SK-N-SH treated with all-trans-retinoic acid at 6 μM for 48 hours (cell line): ENCODE results near the gene MTMR3.
"Not testable (repeated sequence)": the region's sequence is repeated elsewhere in the genome, so short reads cannot be mapped to it uniquely, and the experiment has no call there.

ENCODE experiments used
- ATAC-seq: fragments of 200-7000 bp; cut with Tn5 transposase; 3 replicates; pipeline ENCODE4 v1.9.1; 2020; ENCODE audit warnings: mild to moderate bottlenecking, moderate library complexity
- BACH2 ChIP-seq: fragments of 250-450 bp; sonication (Bioruptor Pico); IDR thresholded peaks from 2 replicates; pipeline ENCODE4 v1.9.0; 2021; ENCODE audit warnings: mild to moderate bottlenecking, borderline replicate concordance
- CSDC2 ChIP-seq: fragments of 250-450 bp; sonication (Bioruptor Pico); IDR thresholded peaks from 2 replicates; pipeline ENCODE4 v1.5.0; 2020; ENCODE audit warnings: mild to moderate bottlenecking, moderate library complexity
- ESRRG ChIP-seq: fragments of 250-450 bp; sonication (Bioruptor Pico); IDR thresholded peaks from 2 replicates; pipeline ENCODE4 v1.6.1; 2021; ENCODE audit warnings: mild to moderate bottlenecking
- GLIS3 ChIP-seq: fragments of 250-450 bp; sonication (Bioruptor Pico); IDR thresholded peaks from 2 replicates; pipeline ENCODE4 v1.5.0; 2020; ENCODE audit warnings: mild to moderate bottlenecking, moderate library complexity
- ISL1 ChIP-seq: fragments of 250-450 bp; sonication (Bioruptor Pico); IDR thresholded peaks from 2 replicates; pipeline ENCODE4 v2.1.2; 2022; ENCODE audit warnings: mild to moderate bottlenecking, moderate library complexity
- OSR1 ChIP-seq: fragments of 250-450 bp; sonication (Bioruptor Pico); IDR thresholded peaks from 2 replicates; pipeline ENCODE4 v1.8.0; 2022; ENCODE audit warnings: moderate library complexity, mild to moderate bottlenecking, inconsistent platforms
- PPARA ChIP-seq: fragments of 250-450 bp; sonication (Bioruptor Pico); IDR thresholded peaks from 2 replicates; pipeline ENCODE4 v1.5.0; 2020; ENCODE audit warnings: mild to moderate bottlenecking, borderline replicate concordance
- SNAI2 ChIP-seq: fragments of 250-450 bp; sonication (Bioruptor Pico); IDR thresholded peaks from 2 replicates; pipeline ENCODE4 v1.5.0; 2020; ENCODE audit warnings: mild to moderate bottlenecking, moderate library complexity
- TOX ChIP-seq: fragments of 250-450 bp; sonication (Bioruptor Pico); IDR thresholded peaks from 2 replicates; pipeline ENCODE4 v1.8.0; 2021; ENCODE audit warnings: mild to moderate bottlenecking, moderate library complexity, borderline replicate concordance
- ZC3H10 ChIP-seq: fragments of 250-450 bp; sonication (Bioruptor Pico); IDR thresholded peaks from 2 replicates; pipeline ENCODE4 v1.5.1; 2021; ENCODE audit warnings: mild to moderate bottlenecking, moderate library complexity
- ZNF565 ChIP-seq: fragments of 450-650 bp; formaldehyde crosslinking; conservative IDR thresholded peaks from 2 replicates; pipeline ENCODE4 v1.5.0; 2020; ENCODE audit warnings: low read depth, mild to moderate bottlenecking, moderate library complexity
- ZNF70 ChIP-seq: fragments of 450-650 bp; formaldehyde crosslinking; IDR thresholded peaks from 2 replicates; pipeline ENCODE4 v1.5.0; 2020; ENCODE audit warnings: mild to moderate bottlenecking, moderate library complexity
- ZNF8 ChIP-seq: fragments of 450-650 bp; formaldehyde crosslinking; IDR thresholded peaks from 2 replicates; pipeline ENCODE4 v1.5.0; 2020; ENCODE audit warnings: mild to moderate bottlenecking, moderate library complexity
- TF ChIP-seq, protein P1 (sequence below): fragments of 250-450 bp; sonication (Bioruptor Pico); IDR thresholded peaks from 2 replicates; pipeline ENCODE4 v1.5.1; 2021; ENCODE audit warnings: mild to moderate bottlenecking, moderate library complexity
- TF ChIP-seq, protein P2 (sequence below): fragments of 250-450 bp; sonication (Bioruptor Pico); IDR thresholded peaks from 2 replicates; pipeline ENCODE4 v1.8.0; 2020; ENCODE audit warnings: mild to moderate bottlenecking, moderate library complexity, borderline replicate concordance
- TF ChIP-seq, protein P3 (sequence below): fragments of 250-450 bp; sonication (Bioruptor Pico); IDR thresholded peaks from 2 replicates; pipeline ENCODE4 v1.8.0; 2021; ENCODE audit warnings: low read depth, mild to moderate bottlenecking, moderate library complexity, borderline replicate concordance
- TF ChIP-seq, protein P4 (sequence below): fragments of 250-450 bp; sonication (Bioruptor Pico); IDR thresholded peaks from 2 replicates; pipeline ENCODE4 v1.5.0; 2020; ENCODE audit warnings: mild to moderate bottlenecking, moderate library complexity
- TF ChIP-seq, protein P5 (sequence below): fragments of 250-450 bp; sonication (Bioruptor Pico); IDR thresholded peaks from 2 replicates; pipeline ENCODE4 v1.5.1; 2020; ENCODE audit warnings: low read depth, mild to moderate bottlenecking, moderate library complexity

Gene MTMR3

DNA sequence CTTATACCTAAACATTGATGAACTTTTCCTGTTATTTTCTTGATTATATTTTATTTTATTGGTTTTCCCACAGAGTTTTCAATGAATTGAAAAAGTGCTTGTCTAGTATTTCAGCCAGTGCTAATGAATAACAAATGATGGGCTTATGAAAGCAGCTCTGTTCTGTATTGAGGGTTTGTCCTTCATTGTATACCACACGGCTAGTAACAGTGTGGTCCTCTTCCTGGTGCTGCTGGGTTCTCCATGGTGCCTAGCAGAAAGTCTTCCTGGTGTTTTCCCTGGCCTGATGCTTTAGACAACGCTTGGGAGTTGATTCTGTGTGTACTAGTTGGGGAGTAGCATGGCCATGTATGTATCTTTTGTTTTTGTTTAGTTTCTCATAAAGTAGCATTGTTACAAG lies 89.1 kb downstream of the MTMR3 start:
- TF ChIP-seq, protein P1, sequence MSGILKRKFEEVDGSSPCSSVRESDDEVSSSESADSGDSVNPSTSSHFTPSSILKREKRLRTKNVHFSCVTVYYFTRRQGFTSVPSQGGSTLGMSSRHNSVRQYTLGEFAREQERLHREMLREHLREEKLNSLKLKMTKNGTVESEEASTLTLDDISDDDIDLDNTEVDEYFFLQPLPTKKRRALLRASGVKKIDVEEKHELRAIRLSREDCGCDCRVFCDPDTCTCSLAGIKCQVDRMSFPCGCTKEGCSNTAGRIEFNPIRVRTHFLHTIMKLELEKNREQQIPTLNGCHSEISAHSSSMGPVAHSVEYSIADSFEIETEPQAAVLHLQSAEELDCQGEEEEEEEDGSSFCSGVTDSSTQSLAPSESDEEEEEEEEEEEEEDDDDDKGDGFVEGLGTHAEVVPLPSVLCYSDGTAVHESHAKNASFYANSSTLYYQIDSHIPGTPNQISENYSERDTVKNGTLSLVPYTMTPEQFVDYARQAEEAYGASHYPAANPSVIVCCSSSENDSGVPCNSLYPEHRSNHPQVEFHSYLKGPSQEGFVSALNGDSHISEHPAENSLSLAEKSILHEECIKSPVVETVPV (CRISPR knock-in tag), result no peak
- TF ChIP-seq CSDC2 (CRISPR knock-in tag), result no peak
- TF ChIP-seq ISL1 (CRISPR knock-in tag), result no peak
- no peak for TF ChIP-seq PPARA
- TF ChIP-seq BACH2 (CRISPR knock-in tag), result no peak
- no peak for TF ChIP-seq GLIS3 (CRISPR knock-in tag)
- TF ChIP-seq, protein P2, sequence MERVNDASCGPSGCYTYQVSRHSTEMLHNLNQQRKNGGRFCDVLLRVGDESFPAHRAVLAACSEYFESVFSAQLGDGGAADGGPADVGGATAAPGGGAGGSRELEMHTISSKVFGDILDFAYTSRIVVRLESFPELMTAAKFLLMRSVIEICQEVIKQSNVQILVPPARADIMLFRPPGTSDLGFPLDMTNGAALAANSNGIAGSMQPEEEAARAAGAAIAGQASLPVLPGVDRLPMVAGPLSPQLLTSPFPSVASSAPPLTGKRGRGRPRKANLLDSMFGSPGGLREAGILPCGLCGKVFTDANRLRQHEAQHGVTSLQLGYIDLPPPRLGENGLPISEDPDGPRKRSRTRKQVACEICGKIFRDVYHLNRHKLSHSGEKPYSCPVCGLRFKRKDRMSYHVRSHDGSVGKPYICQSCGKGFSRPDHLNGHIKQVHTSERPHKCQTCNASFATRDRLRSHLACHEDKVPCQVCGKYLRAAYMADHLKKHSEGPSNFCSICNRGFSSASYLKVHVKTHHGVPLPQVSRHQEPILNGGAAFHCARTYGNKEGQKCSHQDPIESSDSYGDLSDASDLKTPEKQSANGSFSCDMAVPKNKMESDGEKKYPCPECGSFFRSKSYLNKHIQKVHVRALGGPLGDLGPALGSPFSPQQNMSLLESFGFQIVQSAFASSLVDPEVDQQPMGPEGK (CRISPR knock-in tag), result no peak
- TF ChIP-seq, protein P3, sequence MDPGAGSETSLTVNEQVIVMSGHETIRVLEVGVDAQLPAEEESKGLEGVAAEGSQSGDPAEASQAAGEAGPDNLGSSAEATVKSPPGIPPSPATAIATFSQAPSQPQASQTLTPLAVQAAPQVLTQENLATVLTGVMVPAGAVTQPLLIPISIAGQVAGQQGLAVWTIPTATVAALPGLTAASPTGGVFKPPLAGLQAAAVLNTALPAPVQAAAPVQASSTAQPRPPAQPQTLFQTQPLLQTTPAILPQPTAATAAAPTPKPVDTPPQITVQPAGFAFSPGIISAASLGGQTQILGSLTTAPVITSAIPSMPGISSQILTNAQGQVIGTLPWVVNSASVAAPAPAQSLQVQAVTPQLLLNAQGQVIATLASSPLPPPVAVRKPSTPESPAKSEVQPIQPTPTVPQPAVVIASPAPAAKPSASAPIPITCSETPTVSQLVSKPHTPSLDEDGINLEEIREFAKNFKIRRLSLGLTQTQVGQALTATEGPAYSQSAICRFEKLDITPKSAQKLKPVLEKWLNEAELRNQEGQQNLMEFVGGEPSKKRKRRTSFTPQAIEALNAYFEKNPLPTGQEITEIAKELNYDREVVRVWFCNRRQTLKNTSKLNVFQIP (CRISPR knock-in tag), result no peak
- no peak for TF ChIP-seq SNAI2
- TF ChIP-seq, protein P4, sequence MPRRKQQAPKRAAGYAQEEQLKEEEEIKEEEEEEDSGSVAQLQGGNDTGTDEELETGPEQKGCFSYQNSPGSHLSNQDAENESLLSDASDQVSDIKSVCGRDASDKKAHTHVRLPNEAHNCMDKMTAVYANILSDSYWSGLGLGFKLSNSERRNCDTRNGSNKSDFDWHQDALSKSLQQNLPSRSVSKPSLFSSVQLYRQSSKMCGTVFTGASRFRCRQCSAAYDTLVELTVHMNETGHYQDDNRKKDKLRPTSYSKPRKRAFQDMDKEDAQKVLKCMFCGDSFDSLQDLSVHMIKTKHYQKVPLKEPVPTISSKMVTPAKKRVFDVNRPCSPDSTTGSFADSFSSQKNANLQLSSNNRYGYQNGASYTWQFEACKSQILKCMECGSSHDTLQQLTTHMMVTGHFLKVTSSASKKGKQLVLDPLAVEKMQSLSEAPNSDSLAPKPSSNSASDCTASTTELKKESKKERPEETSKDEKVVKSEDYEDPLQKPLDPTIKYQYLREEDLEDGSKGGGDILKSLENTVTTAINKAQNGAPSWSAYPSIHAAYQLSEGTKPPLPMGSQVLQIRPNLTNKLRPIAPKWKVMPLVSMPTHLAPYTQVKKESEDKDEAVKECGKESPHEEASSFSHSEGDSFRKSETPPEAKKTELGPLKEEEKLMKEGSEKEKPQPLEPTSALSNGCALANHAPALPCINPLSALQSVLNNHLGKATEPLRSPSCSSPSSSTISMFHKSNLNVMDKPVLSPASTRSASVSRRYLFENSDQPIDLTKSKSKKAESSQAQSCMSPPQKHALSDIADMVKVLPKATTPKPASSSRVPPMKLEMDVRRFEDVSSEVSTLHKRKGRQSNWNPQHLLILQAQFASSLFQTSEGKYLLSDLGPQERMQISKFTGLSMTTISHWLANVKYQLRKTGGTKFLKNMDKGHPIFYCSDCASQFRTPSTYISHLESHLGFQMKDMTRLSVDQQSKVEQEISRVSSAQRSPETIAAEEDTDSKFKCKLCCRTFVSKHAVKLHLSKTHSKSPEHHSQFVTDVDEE, result no peak
- no peak for ATAC-seq

DNA sequence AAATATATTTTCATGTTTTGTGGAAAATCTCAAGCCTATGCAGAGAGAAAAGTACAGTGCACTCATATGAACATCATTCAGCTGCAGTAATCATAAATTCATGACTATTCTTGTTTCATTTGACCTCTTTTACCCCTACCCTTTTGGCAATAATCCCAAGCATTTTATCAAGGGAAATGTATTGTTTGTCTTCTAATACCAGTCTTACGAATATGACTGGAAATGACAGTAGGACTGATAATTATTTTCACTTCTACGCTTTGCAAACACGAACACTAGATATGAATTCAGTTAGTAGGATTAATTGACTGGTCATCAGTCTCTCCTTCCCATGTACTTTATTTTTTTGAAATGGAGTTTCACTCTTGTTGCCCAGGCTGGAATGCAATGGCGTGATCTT lies 90.3 kb downstream of the MTMR3 start:
- TF ChIP-seq ZNF565 (CRISPR knock-in tag), result no peak
- TF ChIP-seq GLIS3 (CRISPR knock-in tag), result no peak
- TF ChIP-seq ZNF8 (CRISPR knock-in tag), result no peak
- TF ChIP-seq, protein P4, result no peak
- TF ChIP-seq ZNF70, result no peak
- no peak for TF ChIP-seq PPARA
- TF ChIP-seq, protein P5, sequence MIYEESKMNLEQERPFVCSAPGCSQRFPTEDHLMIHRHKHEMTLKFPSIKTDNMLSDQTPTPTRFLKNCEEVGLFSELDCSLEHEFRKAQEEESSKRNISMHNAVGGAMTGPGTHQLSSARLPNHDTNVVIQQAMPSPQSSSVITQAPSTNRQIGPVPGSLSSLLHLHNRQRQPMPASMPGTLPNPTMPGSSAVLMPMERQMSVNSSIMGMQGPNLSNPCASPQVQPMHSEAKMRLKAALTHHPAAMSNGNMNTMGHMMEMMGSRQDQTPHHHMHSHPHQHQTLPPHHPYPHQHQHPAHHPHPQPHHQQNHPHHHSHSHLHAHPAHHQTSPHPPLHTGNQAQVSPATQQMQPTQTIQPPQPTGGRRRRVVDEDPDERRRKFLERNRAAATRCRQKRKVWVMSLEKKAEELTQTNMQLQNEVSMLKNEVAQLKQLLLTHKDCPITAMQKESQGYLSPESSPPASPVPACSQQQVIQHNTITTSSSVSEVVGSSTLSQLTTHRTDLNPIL (CRISPR knock-in tag), result no peak
- TF ChIP-seq OSR1, result no peak
- no peak for TF ChIP-seq ESRRG (CRISPR knock-in tag)
- TF ChIP-seq SNAI2, result no peak
- no peak for TF ChIP-seq ISL1 (CRISPR knock-in tag)
- ATAC-seq, result no peak

DNA sequence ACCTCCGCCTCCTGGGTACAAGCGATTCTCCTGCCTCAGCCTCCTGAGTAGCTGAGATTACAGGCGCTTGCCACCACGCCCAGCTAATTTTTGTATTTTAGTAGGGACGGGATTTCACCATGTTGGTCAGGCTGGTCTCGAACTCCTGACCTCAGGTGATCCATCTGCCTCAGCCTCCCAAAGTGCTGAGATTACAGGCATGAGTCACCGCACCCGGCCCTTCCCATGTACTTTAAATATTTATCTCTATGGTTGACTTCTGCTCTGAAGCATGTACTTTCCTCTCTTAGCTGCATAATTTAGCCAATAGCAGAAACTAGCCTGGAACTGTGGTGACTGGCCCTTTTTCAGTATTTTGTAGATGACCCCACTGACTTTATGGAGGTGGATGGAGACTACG lies 90.7 kb downstream of the MTMR3 start:
- ATAC-seq, result not testable (repeated sequence)

DNA sequence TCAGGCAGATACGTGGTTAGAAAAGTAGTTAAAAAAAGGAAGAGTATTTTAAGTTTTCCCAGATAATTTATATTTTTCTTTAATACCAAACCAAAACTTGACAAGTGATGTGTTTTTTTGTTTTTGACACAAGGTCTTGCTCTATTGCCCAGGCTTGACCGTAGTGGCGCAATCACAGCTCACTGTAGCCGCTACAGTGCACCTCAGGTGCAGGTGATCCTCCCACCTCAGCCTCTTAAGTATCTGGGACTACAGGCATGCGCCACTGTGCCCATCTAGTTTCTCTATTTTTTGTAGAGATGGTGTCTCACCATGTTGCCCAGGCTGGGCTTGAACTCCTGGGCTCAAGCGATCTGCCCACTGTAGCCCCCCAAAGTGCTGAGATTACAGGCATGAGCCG lies 92.5 kb downstream of the MTMR3 start:
- TF ChIP-seq, protein P4, result no peak
- TF ChIP-seq, protein P5 (CRISPR knock-in tag), result no peak
- TF ChIP-seq, protein P3 (CRISPR knock-in tag), result no peak
- TF ChIP-seq ZC3H10, result no peak
- TF ChIP-seq CSDC2 (CRISPR knock-in tag), result no peak
- TF ChIP-seq TOX (CRISPR knock-in tag), result no peak
- no peak for ATAC-seq
